AG09309 (cell line): ENCODE measurements around the gene RNF227.
"Not testable (repeated sequence)": the region's sequence is repeated elsewhere in the genome, so short reads cannot be mapped to it uniquely, and the experiment has no call there.

Experiments
- DNase-seq: peaks from one replicate; pipeline ENCODE4 v3.0.0-alpha.2; 2010; ENCODE audit warnings: low read depth
- H3K4me3 ChIP-seq: 2 replicates; pipeline ENCODE4 v1.5.1; 2011; ENCODE audit warnings: mild to moderate bottlenecking, low read depth, low read length, moderate library complexity; ENCODE audit not compliant: control insufficient read depth
- CTCF ChIP-seq: IDR thresholded peaks from 2 replicates; pipeline ENCODE4 v1.5.1; 2011; ENCODE audit warnings: mild to moderate bottlenecking, low read depth, low read length, inconsistent platforms; ENCODE audit not compliant: insufficient read depth, control insufficient read depth; ENCODE audit errors: missing control alignments

RNF227 gene

DNA sequence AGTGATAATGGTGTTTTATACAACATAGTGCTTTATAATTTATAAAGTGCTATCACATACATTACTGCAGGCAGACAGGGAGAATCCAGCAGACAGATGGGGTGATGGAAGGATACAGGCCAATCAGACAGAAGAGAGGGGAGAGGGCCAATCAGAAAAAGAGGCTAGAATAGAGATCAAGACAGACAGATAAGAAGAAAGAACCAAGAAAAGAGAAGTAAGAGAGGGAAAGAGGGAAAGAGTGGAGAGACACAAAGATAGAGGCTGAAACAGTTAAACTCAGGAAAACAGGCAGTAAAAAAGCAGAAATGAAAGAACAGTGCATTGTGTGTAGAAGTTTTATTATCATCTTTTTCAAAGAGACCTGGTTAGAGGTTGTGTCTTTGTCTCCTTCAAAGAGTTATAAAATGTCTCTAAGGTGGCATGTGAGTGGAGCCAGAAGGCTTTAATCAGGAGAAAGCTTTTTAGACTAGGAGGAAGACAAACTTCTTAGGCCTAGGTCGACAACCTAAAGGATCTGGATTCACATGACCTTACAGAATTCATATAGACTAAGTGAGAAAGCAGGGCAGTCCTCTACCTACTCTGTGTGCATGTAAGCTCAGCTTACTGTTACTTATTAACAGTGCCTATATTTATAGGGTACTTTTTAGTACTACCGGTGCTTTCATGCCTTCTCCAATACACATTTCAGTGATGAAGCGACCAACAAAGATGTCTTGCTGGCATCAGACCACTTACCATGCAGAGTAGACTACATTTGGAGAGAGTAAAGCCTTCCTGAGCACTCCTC is 35.8 kb downstream of the RNF227 start:
- no peak overlapping the region for H3K4me3 ChIP-seq
- no peak for DNase-seq
- no peak for TF ChIP-seq CTCF

- no peak for TF ChIP-seq CTCF
- no peak for DNase-seq
- H3K4me3 ChIP-seq = no peak overlapping the region
Observed at GRCh38 chr17:7878234-7878633, 37.9 kb downstream of the RNF227 start.

- H3K4me3 ChIP-seq = no peak overlapping the region
- no peak for DNase-seq
- no peak for TF ChIP-seq CTCF
Observed at GRCh38 chr17:7875804-7876370, 40.2 kb downstream of the RNF227 start.

GRCh38 chr17:7873051-7873450 is 43.0 kb downstream of the RNF227 start:
- no peak for TF ChIP-seq CTCF

DNA sequence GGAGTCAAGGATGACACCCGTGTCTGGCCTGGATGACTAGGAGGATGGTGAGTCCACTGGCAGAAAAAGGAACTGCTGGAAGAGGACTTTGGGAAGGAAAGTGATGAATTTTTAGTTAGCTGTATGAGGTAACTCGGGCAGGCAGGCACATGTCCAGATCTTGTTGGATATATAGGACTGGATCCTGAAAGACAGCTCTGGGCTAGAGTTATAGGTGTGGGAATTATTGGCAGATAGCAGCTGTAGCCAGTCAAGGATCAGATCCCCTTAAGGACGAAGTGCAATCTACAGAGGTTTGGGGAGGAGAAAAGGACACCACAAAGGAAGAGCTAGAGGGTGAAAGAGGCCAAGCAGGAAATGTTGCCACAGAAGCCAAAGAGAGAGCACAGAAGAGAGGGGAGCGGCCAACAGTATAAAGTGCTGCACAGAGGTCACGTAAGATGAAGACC is 48.2 kb downstream of the RNF227 start:
- TF ChIP-seq CTCF = no peak
- no peak for DNase-seq
- no peak overlapping the region for H3K4me3 ChIP-seq

More at GRCh38 chr17:7873051-7873450, 43.0 kb downstream of the RNF227 start:
- no peak overlapping the region for H3K4me3 ChIP-seq
- no peak for DNase-seq

- H3K4me3 ChIP-seq = no peak overlapping the region
- no peak for DNase-seq
- TF ChIP-seq CTCF = no peak
Observed at GRCh38 chr17:7864995-7865650, 51.0 kb downstream of the RNF227 start.

DNA sequence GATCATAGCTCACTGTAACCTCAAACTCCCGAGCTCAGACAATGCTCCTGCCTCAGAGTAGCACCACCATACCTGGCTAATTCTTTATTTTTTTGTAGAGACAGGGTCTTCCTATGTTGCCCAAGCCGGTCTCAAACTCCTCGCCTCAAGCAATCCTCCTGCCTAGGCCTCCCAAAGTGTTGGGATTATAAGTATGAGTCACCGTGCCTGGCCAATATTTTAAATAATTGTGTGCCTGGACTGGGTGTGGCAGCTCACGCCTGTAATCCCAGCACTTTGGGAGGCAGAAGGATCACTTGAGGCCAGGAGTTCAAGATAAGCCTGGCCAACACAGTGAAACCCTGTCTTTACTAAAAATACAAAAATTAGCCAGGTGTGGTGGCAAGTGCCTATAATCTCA is 51.7 kb downstream of the RNF227 start:
- not testable (repeated sequence) for DNase-seq, H3K4me3 ChIP-seq
